WERI-Rb-1 (cell line): ENCODE results near the gene PSME3.
A peak's percentile ranks its signal among the peaks of the same experiment; 100 is the strongest.

Source experiments
- DNase-seq: peaks from one replicate; pipeline ENCODE4 v3.0.0-alpha.2; 2020
- H3K27ac ChIP-seq: fragments of 250-450 bp; sonication (Bioruptor Pico); 2 replicates; pipeline ENCODE4 v1.5.1; 2020; ENCODE audit warnings: mild to moderate bottlenecking, moderate library complexity
- H3K27me3 ChIP-seq: fragments of 250-450 bp; sonication (Bioruptor Pico); 2 replicates; pipeline ENCODE4 v1.5.1; 2021; ENCODE audit warnings: mild to moderate bottlenecking, low read depth, moderate library complexity; ENCODE audit not compliant: insufficient read depth, severe bottlenecking
- H3K36me3 ChIP-seq: fragments of 250-450 bp; sonication (Bioruptor Pico); 2 replicates; pipeline ENCODE4 v1.5.1; 2020; ENCODE audit warnings: mild to moderate bottlenecking, moderate library complexity
- H3K4me3 ChIP-seq: 2 replicates; pipeline ENCODE4 v1.5.1; 2011; ENCODE audit warnings: low read depth, mild to moderate bottlenecking, control low read depth, low read length
- H3K9me3 ChIP-seq: fragments of 250-450 bp; sonication (Bioruptor Pico); 2 replicates; pipeline ENCODE4 v1.5.1; 2021; ENCODE audit warnings: mild to moderate bottlenecking, moderate library complexity; ENCODE audit not compliant: severe bottlenecking
- CTCF ChIP-seq: IDR thresholded peaks from 2 replicates; pipeline ENCODE4 v1.5.1; 2011; ENCODE audit warnings: low read depth, mild to moderate bottlenecking, control low read depth, inconsistent platforms, low read length

Gene PSME3

GRCh38 chr17:42806249-42806648, 26.9 kb upstream of the PSME3 start:
- Histone ChIP-seq H3K9me3 (no peaks in the 10 kb centered on the region), H3K27ac (no peak overlapping the region), H3K4me3 (no peak overlapping the region), H3K27me3 (no peaks in the 10 kb centered on the region), H3K36me3 (peaks cover 24% of the 10 kb centered on the region)
- TF ChIP-seq CTCF = no peak
- no peak for DNase-seq

- DNase-seq = no peak
- Histone ChIP-seq H3K9me3 (no peaks in the 10 kb centered on the region), H3K4me3 (no peak overlapping the region), H3K36me3 (peaks cover 45% of the 10 kb centered on the region), H3K27me3 (no peaks in the 10 kb centered on the region), H3K27ac (no peak overlapping the region)
- no peak for TF ChIP-seq CTCF
These were observed 23.9 kb upstream of the PSME3 start for GRCh38 chr17:42809250-42809649.

GRCh38 chr17:42814633-42815399, 18.4 kb upstream of the PSME3 start:
- no peak for DNase-seq
- no peak overlapping the region for H3K27ac ChIP-seq
- no peaks in the 10 kb centered on the region for H3K27me3 ChIP-seq
- no peaks in the 10 kb centered on the region for H3K9me3 ChIP-seq
- H3K36me3 ChIP-seq = peaks cover 91% of the 10 kb centered on the region
- no peak overlapping the region for H3K4me3 ChIP-seq
- TF ChIP-seq CTCF = no peak

- TF ChIP-seq CTCF = no peak
- Histone ChIP-seq H3K36me3 (peaks cover 95% of the 10 kb centered on the region), H3K27ac (no peak overlapping the region), H3K9me3 (no peaks in the 10 kb centered on the region), H3K4me3 (no peak overlapping the region), H3K27me3 (no peaks in the 10 kb centered on the region)
- no peak for DNase-seq
These were observed 15.3 kb upstream of the PSME3 start for GRCh38 chr17:42817866-42818265.

- no peak for DNase-seq
- H3K27ac ChIP-seq = no peak overlapping the region
- no peak for TF ChIP-seq CTCF
- H3K9me3 ChIP-seq = no peaks in the 10 kb centered on the region
- H3K4me3 ChIP-seq = no peak overlapping the region
- no peaks in the 10 kb centered on the region for H3K27me3 ChIP-seq
- H3K36me3 ChIP-seq = peaks cover 90% of the 10 kb centered on the region
These were observed 14.8 kb upstream of the PSME3 start for GRCh38 chr17:42818379-42818778.

GRCh38 chr17:42819939-42820535, 13.2 kb upstream of the PSME3 start:
- peak; percentile 88 for TF ChIP-seq CTCF
- no peaks in the 10 kb centered on the region for H3K9me3 ChIP-seq
- DNase-seq = peak; percentile 88
- H3K27me3 ChIP-seq = no peaks in the 10 kb centered on the region
- no peak overlapping the region for H3K27ac ChIP-seq
- peaks cover 74% of the 10 kb centered on the region for H3K36me3 ChIP-seq
- no peak overlapping the region for H3K4me3 ChIP-seq
